Left ventricle myocardium superior (tissue), 1 donor: ENCODE measurements around the gene SDC1. TPM values are rescaled to one million over a fixed set of nuclear protein-coding genes. Genes with fewer than 3 reads are reported as not detected.

Experiments
- ATAC-seq: fragments of 200-7000 bp; cut with Tn5 transposase; one replicate; pipeline ENCODE4 v1.9.1; 2020; ENCODE audit warnings: mild to moderate bottlenecking, moderate library complexity
- DNase-seq: peaks from one replicate; pipeline ENCODE4 v3.0.0-alpha.2; 2020
- intact Hi-C: fragments of 100-400 bp; cut with micrococcal nuclease; formaldehyde crosslinking; loops from one replicate; pipeline ENCODE4 v1.11.0; 2022
- total RNA-seq: library from RNA; stranded (reverse); fragmentation: NEBNext Ultra II Directional; extraction: Animal tissue kit (Norgen Biotek cat#: 25700); gene quantifications from one replicate; pipeline ENCODE4 v1.2.1, GENCODE V29; 2021
- donor health status: DM: no; HTN: yes; CAD: no; lungs with severe emphysema.

SDC1 gene
- total RNA-seq, 1 donor from 2014 or later = 0.42 TPM

DNA sequence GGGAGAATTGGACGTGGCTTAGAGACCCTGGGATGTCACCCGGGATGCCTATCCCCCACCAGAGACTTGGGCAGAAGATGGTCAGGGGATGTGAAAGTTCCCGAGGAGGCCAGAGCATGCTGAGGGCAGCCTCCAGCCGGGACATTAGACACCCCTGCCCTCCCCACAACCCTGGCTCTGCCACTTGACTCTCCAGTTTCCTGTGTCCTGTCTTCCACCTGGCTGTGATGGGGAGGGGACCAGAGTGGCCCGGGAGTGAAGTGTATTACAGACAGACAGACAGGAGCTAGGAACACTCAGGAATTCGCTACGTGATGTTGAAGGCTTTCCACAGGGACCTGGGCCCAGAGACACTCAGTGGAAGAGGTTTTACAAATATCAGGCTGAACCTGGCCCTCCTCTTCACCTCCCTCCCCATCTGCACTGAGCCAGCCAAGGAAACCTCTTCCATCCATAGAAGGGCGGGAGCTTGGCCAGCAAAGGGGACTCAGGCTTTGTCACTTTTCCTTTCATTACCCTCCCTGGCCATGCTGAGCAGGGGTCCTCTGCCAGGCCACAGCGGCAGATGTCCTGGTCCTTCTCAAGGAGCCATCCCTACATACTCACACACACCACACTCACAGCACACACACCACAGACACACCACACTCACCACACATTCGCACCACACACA, 60.7 kb downstream of the SDC1 start:
- DNase-seq (no peak), ATAC-seq (no peak)
- intact Hi-C loops = no loop called here

DNA sequence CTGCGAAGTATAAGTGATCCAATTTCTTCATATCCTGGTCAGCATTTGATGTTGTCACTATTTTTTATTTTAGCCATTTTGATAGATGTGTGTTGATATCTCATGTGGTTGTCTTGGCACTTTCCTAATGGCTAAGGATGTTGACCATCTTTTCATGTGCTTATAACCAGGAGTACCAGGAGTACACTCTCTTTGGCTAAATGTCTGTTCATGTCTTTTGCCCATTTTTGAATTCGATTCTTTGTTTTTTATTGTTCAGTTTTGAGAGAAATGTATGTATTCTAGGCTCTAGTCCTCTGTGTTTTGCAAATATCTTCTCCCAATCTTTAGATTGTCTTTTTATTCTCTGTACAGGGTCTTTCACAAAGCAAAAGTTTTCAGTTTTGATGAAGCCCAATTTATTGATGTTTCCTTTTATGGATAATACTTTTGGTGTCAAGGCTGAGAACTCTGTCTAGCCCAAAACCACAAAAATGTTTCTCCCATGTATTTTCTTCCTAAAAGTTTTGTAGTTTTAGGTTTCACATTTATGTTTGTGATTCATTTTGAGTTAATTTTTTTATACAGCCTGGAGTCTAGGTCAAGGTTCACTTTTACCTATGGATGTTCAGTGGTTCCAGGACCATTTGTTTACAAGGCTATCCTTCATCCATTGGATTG, 65.4 kb downstream of the SDC1 start:
- DNase-seq (no peak), ATAC-seq (no peak)
- intact Hi-C loops = no loop called here

DNA sequence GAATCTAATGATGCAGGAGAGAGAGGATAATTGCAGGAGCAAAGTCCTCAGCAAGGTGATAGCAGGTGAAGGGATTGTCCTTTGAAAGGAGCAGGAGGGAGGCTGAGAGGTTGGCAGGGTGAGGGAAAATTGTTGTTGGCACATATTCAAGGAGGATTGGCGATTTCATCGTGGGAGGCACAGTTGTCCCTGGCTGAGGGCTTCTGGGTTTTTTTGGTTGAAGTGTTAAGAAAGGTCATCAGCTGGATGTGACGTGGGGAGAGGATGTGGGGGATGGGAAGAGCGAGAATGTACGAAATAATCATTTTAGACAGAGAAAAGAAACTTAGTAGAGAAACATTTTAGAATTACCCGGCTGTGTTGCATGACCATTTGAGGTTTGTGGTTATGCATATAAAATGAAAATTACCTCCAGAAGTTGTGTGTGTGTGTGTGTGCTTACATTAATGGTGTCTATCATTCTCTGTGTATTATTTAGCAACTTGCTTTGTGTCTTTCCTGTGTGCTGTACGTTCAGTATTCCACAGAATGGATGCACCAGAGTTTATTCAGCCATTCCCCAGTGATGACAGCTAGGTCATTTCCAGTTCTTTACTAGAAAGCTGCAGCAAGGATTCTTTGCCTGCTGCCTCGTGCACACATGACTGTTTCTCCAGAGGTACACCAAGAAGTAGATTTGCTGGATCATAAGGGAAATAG, 67.6 kb downstream of the SDC1 start:
- ATAC-seq = no peak
- intact Hi-C loops = no loop called here
- no peak for DNase-seq

DNA sequence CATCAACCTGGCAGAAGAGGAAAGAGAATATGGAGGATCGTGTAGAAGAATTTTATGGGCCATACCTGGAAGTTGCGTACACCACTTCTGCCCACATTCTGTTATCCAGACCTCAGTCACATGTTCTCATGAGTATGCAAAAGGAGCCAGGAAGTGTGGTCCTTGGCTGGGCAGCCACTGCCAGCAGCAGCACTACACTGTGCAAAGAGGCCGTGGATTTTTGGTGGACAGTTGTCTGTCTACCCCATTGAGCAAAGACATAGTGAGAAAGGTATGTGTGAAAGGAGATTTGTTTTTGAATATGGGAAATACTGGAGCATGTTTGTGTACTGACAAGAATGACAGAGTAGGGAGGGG, 68.1 kb downstream of the SDC1 start:
- no peak for DNase-seq
- intact Hi-C loops = no loop called here
- ATAC-seq = no peak

DNA sequence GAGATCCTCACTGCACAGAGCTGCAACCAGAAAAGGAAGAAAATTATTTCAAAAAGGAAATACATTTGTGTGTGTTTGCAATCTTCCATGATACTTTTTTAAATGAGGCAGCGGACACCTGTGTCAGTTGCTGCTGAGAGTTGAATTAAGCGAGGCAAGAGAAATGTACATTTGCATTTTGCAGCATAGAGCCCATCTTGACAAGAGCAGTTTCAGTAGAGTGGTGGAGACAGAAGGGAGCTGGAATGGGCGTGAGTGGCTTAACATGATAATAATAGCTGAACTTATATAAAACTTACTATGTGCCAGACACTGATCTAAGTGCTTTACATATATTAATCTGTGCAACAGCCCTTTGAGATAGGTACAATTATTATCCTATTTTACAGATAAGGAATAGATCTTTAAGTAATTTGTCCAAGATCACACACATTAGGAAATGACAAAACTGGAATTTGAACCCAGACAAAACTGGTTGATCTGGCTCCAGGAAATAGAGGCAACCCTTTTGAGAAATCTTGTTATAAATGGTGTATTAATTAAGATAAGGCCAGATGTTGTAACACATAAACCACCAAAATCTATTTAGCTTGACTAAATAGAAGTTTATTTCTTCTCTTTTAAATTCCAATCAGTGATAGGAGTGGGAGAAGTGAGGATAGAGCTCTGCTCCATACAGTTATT, 68.7 kb downstream of the SDC1 start:
- DNase-seq (no peak), ATAC-seq (no peak)
- intact Hi-C loops = no loop called here

DNA sequence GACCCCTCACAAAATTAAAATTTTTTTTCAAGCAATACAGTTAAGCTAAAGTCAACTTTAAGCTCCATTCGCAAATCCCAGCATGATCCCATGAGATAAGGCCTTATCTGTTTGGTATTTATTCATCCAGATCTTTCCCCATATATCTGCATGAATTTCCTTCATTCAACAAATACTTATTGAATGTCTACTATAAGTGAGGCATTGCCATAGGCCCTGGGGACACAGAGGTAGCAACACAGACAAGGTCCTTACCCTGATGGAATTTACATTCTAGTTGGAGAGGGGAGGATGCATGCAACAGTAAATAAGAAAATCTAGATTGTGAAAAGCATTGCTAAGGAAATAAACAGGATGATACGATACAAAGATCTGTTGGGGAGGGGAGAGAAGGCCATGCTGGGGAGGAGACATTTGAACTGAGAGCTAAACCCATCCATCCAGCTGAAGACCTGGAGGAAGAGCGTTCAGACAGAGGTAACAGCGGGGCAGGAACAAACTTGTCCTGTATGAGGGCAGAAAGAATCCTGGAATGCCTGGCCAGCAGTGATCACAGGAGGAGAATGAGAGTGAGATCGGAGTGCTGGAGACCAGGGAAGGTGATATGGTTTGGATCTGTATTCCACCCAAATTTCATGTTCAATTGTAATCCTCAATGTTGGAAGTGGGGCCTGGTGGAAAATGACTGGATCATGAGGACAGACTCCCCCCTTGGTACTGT, 71.6 kb downstream of the SDC1 start:
- DNase-seq (no peak), ATAC-seq (no peak)
- intact Hi-C loops = no loop called here

DNA sequence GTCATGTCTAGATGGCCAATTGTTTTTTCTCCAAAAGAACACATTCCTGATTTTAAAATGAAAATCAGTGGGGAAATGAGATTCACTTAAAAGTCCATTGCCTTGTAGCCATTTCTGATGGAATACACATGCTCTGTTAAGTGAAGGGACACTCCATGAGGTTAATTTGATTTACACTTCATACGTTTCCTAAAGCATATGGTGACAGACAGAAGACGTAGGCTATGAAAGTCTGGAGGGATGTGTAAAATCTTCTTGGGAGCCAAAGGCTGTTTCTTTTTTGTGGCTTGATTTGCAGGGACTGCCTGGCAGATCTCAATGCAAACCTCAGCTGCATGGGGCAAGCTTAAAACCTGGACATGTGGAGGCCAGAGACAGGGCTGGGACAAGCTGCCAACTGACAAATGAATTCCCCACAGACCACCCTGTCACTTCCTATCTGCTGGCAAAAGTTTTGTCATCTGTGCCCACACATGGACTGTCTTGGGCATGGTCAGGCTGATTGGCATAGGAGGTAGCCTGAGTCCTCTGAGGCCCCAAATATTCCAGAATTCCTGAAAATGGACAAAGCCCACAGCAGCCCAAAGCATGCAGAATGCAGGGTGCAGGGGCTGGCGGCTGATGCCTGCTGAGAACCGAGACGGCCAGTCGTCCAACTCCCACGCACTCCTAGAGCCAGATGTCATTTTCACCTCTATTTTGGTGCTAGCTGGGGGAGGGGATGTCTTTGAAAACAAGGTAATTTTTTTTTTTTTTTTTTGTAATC, 73.9 kb downstream of the SDC1 start:
- no peak for DNase-seq
- ATAC-seq = no peak

More for the DNA sequence above, 73.9 kb downstream of the SDC1 start:
- intact Hi-C loops = no loop called here

Other genes starting within 250 kb of the SDC1 start
- 5.1 TPM for gene WDR35, start 235.0 kb downstream of the SDC1 start, total RNA-seq
- 0.32 TPM for gene MATN3, start 212.5 kb downstream of the SDC1 start, total RNA-seq
- gene LAPTM4A, start 173.5 kb downstream of the SDC1 start, total RNA-seq = 246 TPM
- gene PUM2, start 125.7 kb upstream of the SDC1 start, total RNA-seq = 80.6 TPM
- 182 TPM for gene RHOB, start 221.9 kb upstream of the SDC1 start, total RNA-seq